ENCODE data around the gene ACRBP. TPM values are rescaled to one million over a fixed set of nuclear protein-coding genes. Genes with fewer than 3 reads are reported as not detected.

The ACRBP gene
- total RNA-seq, 1 experiment from 2014 or later, result 0.54 TPM

DNA sequence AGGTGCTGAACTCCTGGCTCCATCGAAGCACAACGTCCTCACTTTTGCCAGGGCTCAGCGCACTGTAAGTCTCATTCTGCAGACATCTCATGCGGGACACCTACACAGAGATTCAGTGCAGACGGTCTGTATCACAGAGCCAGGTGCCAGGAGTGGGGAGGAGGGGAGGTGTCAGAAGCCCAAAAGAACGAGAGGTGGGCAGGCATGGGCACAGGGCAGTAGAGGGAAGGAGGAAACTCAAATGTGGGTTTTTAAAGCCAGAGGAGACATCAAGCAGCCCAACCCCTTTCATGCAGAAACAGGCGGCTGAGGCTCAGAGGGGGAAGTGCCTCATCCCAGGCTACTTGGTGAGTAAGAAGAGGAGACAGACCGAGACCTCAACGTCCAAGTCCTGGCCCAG lies 8.9 kb downstream of the ACRBP start:
- in situ Hi-C loops (cut with HindIII; ENCODE audit: low pct_unique_long_range_greater_than_20kb, low sequenced_read_pairs) (no loop called here), intact Hi-C loops (cut with micrococcal nuclease; ENCODE audit: unreplicated experiment) (no loop called here)
- Histone ChIP-seq H3K27ac (ENCODE audit: low read length) (no peak overlapping the region), H3K9me3 (ENCODE audit: control insufficient read depth, insufficient read depth, low read depth, low read length) (no peaks in the 10 kb centered on the region), H3K27me3 (ENCODE audit: control insufficient read depth, insufficient read depth, low read length) (no peaks in the 10 kb centered on the region), H3K36me3 (ENCODE audit: control insufficient read depth, insufficient read depth, low read length) (no peaks in the 10 kb centered on the region), H3K4me3 (ENCODE audit: low read depth in 2 of 2, low read length in 2 of 2) (no peak overlapping the region), H3K4me1 (ENCODE audit: control insufficient read depth, insufficient read depth, low read length) (no peaks in the 10 kb centered on the region)
- no peak for TF ChIP-seq CTCF (IDR thresholded peaks at IDR 0.05)
- TF ChIP-seq TCF7L2 (IDR thresholded peaks at IDR 0.05; ENCODE audit: low read depth, low read length), result no peak
- TF ChIP-seq POLR2AphosphoS5 (IDR thresholded peaks at IDR 0.05; ENCODE audit: low read depth, low read length), result no peak
- no peak for TF ChIP-seq REST (IDR thresholded peaks at IDR 0.05; ENCODE audit: insufficient read depth in 1 of 2, low read depth in 2 of 2, low read length in 1 of 2)
- TF ChIP-seq SIN3A (IDR thresholded peaks at IDR 0.05; ENCODE audit: borderline replicate concordance, insufficient read depth, low read depth, low read length), result no peak
- ChIA-PET POLR2A (no interaction called here), CTCF (no interaction called here)
- DNase-seq (ENCODE audit: low read depth, low spot score), result no peak
- BruUV-seq (replicated peaks), result no TSS peak
- no peak for ATAC-seq

DNA sequence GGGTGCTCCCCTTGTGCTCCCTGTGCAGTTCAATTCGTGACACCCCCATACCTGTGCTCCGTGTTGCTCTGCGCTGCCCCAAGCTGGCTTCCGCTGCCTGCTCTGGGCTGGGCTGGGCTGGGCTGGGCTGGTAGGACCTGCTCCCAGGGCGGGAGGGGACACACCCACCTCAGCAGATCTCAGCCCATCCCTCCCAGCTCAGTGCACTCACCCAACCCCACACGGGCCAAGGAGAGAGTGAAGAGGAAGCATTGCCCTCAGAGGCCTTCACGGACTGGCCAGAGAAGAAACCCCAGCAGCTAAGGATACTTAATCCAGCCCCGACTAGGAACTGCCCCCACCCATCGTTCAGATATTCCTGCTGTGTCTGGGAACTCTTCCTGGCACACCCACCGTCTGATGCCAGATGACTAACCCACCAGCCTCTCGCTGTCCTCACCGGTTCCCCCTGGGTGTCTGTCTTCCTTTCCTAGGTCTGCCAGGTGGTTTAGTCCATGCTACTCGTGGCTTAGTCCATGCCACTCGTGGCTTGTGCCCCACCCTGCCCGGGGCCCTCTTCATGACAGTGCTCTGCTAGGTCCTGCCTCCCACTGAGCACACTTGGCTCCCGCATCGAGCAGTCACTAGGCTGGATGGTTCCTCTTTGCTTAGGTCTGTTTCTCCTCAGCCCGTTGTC lies 11.2 kb downstream of the ACRBP start, which contains the start of gene LPAR5:
TSS of gene LPAR5 (minus strand) at position 104 of the 676 bp plus-strand sequence. CDS start 14,711 bp downstream, outside the sequence.
- H3K9me3 ChIP-seq (ENCODE audit: control insufficient read depth, insufficient read depth, low read depth, low read length), result no peaks in the 10 kb centered on the region
- no peaks in the 10 kb centered on the region for H3K27me3 ChIP-seq (ENCODE audit: control insufficient read depth, insufficient read depth, low read length)
- TF ChIP-seq TCF7L2 (IDR thresholded peaks at IDR 0.05; ENCODE audit: low read depth, low read length) (no peak), REST (IDR thresholded peaks at IDR 0.05; ENCODE audit: insufficient read depth in 1 of 2, low read depth in 2 of 2, low read length in 1 of 2) (no peak), SIN3A (IDR thresholded peaks at IDR 0.05; ENCODE audit: borderline replicate concordance, insufficient read depth, low read depth, low read length) (no peak), POLR2AphosphoS5 (IDR thresholded peaks at IDR 0.05; ENCODE audit: low read depth, low read length) (no peak), CTCF (IDR thresholded peaks at IDR 0.05) (no peak)
- POLR2A ChIA-PET, result no interaction called here
- DNase-seq (ENCODE audit: low read depth, low spot score) (no peak), ATAC-seq (no peak)
- no peaks in the 10 kb centered on the region for H3K4me1 ChIP-seq (ENCODE audit: control insufficient read depth, insufficient read depth, low read length)
- no TSS peak for BruUV-seq (replicated peaks)
- CTCF ChIA-PET, result interaction anchor here (0.6 kb wide), 1 partner anchor 315 kb away, joined by 5 read pairs; no protein-coding TSS in a partner anchor
- no peak within 1 kb of the TSS for H3K27ac ChIP-seq (ENCODE audit: low read length)
- in situ Hi-C loops (cut with HindIII; ENCODE audit: low pct_unique_long_range_greater_than_20kb, low sequenced_read_pairs) (no loop called here), intact Hi-C loops (cut with micrococcal nuclease; ENCODE audit: unreplicated experiment) (no loop called here)
- H3K4me3 ChIP-seq (ENCODE audit: low read depth in 2 of 2, low read length in 2 of 2), result no peak within 1 kb of the TSS
- H3K36me3 ChIP-seq (ENCODE audit: control insufficient read depth, insufficient read depth, low read length), result no peaks in the 10 kb centered on the region

Measured in Panc1 (cell line).